Endothelial cell of umbilical vein (primary cell): Measurements from ENCODE around the gene SH3BP1. TPM values are rescaled to one million over a fixed set of nuclear protein-coding genes. Genes with fewer than 3 reads are reported as not detected.

Experiments used
- BruUV-seq: library from RNA; stranded (reverse); fragments of 400-500 nt; replicated peaks from 2 replicates; lab custom pipeline; 2021; lab: Mats Ljungman, UMichigan
- CTCF ChIA-PET: fragments of 300-600, 350-600 bp; sonication (Branson Sonifier 250); formaldehyde crosslinking; loops from one replicate; lab custom pipeline; 2021; ENCODE audit warnings: antibody characterized with exemption, inconsistent platforms; lab: Charles Lee
- POLR2A ChIA-PET: fragments of 300-600, 350-600 bp; sonication (Branson Sonifier 250); formaldehyde crosslinking; loops from one replicate; lab custom pipeline; 2021; ENCODE audit warnings: antibody characterized with exemption, inconsistent platforms; lab: Charles Lee
- DNase-seq: peaks from one replicate; pipeline ENCODE4 v3.0.0-alpha.2; 2011; ENCODE audit warnings: low read depth, low spot score
- FAIRE-seq: peaks from 2 replicates; lab custom pipeline; 2011; peaks lifted over from hg19 to GRCh38; lab: Jason Lieb, UNC
- H2AFZ ChIP-seq: 2 replicates; pipeline ENCODE4 v1.6.0; 2012; ENCODE audit warnings: low read depth, low read length, control low read depth, inconsistent platforms
- H3K27ac ChIP-seq: 2 replicates; pipeline ENCODE4 v1.5.1; 2011; ENCODE audit warnings: low read depth, mild to moderate bottlenecking, control low read depth, low read length, moderate library complexity; ENCODE audit not compliant: insufficient read depth
- H3K27me3 ChIP-seq, 2 experiments: 2 replicates each; pipeline versions ENCODE4 v1.6.0 to v1.6.1; 2011; ENCODE audit warnings: low read length in 2 of 2, mixed read lengths in 1 of 2; ENCODE audit not compliant: control insufficient read depth in 2 of 2, insufficient read depth in 2 of 2
- H3K36me3 ChIP-seq, 2 experiments: 2 replicates in 1 of 2; 3 replicates in 1 of 2; pipeline ENCODE4 v1.5.1; 2011; ENCODE audit warnings: low read length in 2 of 2, mild to moderate bottlenecking in 1 of 2, moderate library complexity in 1 of 2; ENCODE audit not compliant: control insufficient read depth in 2 of 2, insufficient read depth in 2 of 2; ENCODE audit errors: extremely low read depth in 1 of 2
- H3K4me1 ChIP-seq: 3 replicates; pipeline ENCODE4 v1.5.1; 2011; ENCODE audit warnings: mild to moderate bottlenecking, low read length; ENCODE audit not compliant: control insufficient read depth, insufficient read depth; ENCODE audit errors: extremely low read depth
- H3K4me2 ChIP-seq: 2 replicates; pipeline ENCODE4 v1.6.1; 2011; ENCODE audit warnings: low read length, control low read depth, mixed read lengths; ENCODE audit not compliant: insufficient read depth
- H3K4me3 ChIP-seq, 3 experiments: fragments of 200-600 bp in 1 of 3; sonication (generic), shearing (Covaris generic) in 1 of 3; replicated peaks in 1 of 3; 2 replicates each; pipeline ENCODE4 v1.5.1; 2011 to 2016; ENCODE audit warnings: control low read depth in 3 of 3, low read length in 3 of 3, mild to moderate bottlenecking in 2 of 3, inconsistent platforms in 1 of 3, low read depth in 1 of 3, moderate library complexity in 1 of 3; ENCODE audit not compliant: insufficient read depth in 1 of 3
- H3K79me2 ChIP-seq: 2 replicates; pipeline ENCODE4 v1.6.0; 2012; ENCODE audit warnings: low read length, inconsistent platforms; ENCODE audit not compliant: control insufficient read depth, insufficient read depth
- H3K9ac ChIP-seq: replicated peaks from 2 replicates; pipeline ENCODE3; 2011; ENCODE audit warnings: low read length, control low read depth; ENCODE audit not compliant: insufficient read depth; ENCODE audit errors: extremely low read depth
- H3K9me1 ChIP-seq: replicated peaks from 3 replicates; pipeline ENCODE4 v1.6.0; 2011; ENCODE audit warnings: mild to moderate bottlenecking, low read length; ENCODE audit not compliant: control insufficient read depth, insufficient read depth; ENCODE audit errors: extremely low read depth
- H3K9me3 ChIP-seq: replicated peaks from 2 replicates; pipeline ENCODE4 v1.5.1; 2012; ENCODE audit warnings: low read length, inconsistent platforms; ENCODE audit not compliant: control insufficient read depth, insufficient read depth
- H4K20me1 ChIP-seq: replicated peaks from 2 replicates; pipeline ENCODE3; 2011; ENCODE audit warnings: mild to moderate bottlenecking, low read length; ENCODE audit not compliant: control insufficient read depth, insufficient read depth; ENCODE audit errors: extremely low read depth
- FOS ChIP-seq: IDR thresholded peaks from 2 replicates; pipeline ENCODE4 v1.6.1; 2011; ENCODE audit warnings: mild to moderate bottlenecking, low read length, moderate library complexity, borderline replicate concordance; ENCODE audit not compliant: insufficient read depth
- JUN ChIP-seq: IDR thresholded peaks from 2 replicates; pipeline ENCODE4 v1.6.1; 2011; ENCODE audit warnings: borderline replicate concordance, low read depth; ENCODE audit not compliant: insufficient read length, insufficient read depth
- MYC ChIP-seq: IDR thresholded peaks from one replicate; pipeline ENCODE4 v1.6.1; 2011; ENCODE audit warnings: mild to moderate bottlenecking, low read depth, low read length
- POLR2AphosphoS5 ChIP-seq: IDR thresholded peaks from 2 replicates; pipeline ENCODE4 v1.6.1; 2012; ENCODE audit warnings: low read depth, mild to moderate bottlenecking, control low read depth, low read length, moderate library complexity; ENCODE audit not compliant: insufficient read depth
- dilution Hi-C: fragments of 300-500 bp; cut with MboI; formaldehyde crosslinking; loops from one replicate; pipeline ENCODE4 v1.15.0; 2019; ENCODE audit warnings: low sequenced_read_pairs; ENCODE audit not compliant: extremely low pct_ligation_motif_present
- intact Hi-C: fragments of 100-400 bp; cut with micrococcal nuclease; formaldehyde crosslinking; loops from one replicate; pipeline ENCODE4 v1.10.0; 2022
- polyA plus RNA-seq, 4 experiments: library from polyadenylated mRNA; depleted of rRNA in 3 of 4; stranded (reverse) in 3 of 4; unstranded in 1 of 4; fragments of >200 nt; gene quantifications; 2 replicates each; pipeline versions ENCODE4 v1.2.1 to v1.2.3, GENCODE V29; 2011 to 2012; ENCODE audit warnings: missing spikeins in 1 of 4
- small RNA-seq: library from RNA; depleted of rRNA; stranded (forward); fragments of <200 nt; gene quantifications from one replicate; pipeline ENCODE3, GENCODE V24; 2012; ENCODE audit warnings: low replicate concordance, low read depth; ENCODE audit not compliant: insufficient read depth, insufficient read length
- total RNA-seq: library from RNA; stranded (reverse); gene quantifications from 2 replicates; pipeline ENCODE4 v1.2.3, GENCODE V29; 2021
- TF ChIP-seq, protein P1 (sequence below), 2 donors: IDR thresholded peaks; 1 replicate in 1 of 2; 2 replicates in 1 of 2; pipeline ENCODE4 v1.5.1; 2011; ENCODE audit warnings: low read length in 2 of 2, mild to moderate bottlenecking in 2 of 2, moderate library complexity in 2 of 2, control low read depth in 1 of 2, inconsistent platforms in 1 of 2, low read depth in 1 of 2; ENCODE audit not compliant: insufficient read depth in 1 of 2; ENCODE audit errors: extremely low read depth in 1 of 2
- TF ChIP-seq, protein P2 (sequence below): IDR thresholded peaks from 2 replicates; pipeline ENCODE4 v1.6.1; 2011; ENCODE audit not compliant: insufficient read depth, insufficient read length

Gene SH3BP1
- total and polyA plus RNA-seq, 2 donors (not counting 3 experiments of a cell fraction or from before 2014, with no cell fraction given), result 2.3 to 4.3 TPM

GRCh38 chr22:37705205-37705604 is 65.7 kb downstream of the SH3BP1 start:
- Histone ChIP-seq H3K27me3 (no peaks in the 10 kb centered on the region), H3K9me3 (no peaks in the 10 kb centered on the region), H2AFZ (no peak overlapping the region), H3K9me1 (no peaks in the 10 kb centered on the region), H3K4me2 (no peak overlapping the region), H3K27ac (no peak overlapping the region), H3K79me2 (no peaks in the 10 kb centered on the region), H3K36me3 (no peaks in the 10 kb centered on the region), H3K4me3 (no peak overlapping the region), H3K9ac (no peak overlapping the region), H3K4me1 (peaks cover 5% of the 10 kb centered on the region), H4K20me1 (no peaks in the 10 kb centered on the region)
- TF ChIP-seq MYC (no peak), FOS (no peak), POLR2AphosphoS5 (no peak), JUN (no peak)
- TF ChIP-seq, protein P1, sequence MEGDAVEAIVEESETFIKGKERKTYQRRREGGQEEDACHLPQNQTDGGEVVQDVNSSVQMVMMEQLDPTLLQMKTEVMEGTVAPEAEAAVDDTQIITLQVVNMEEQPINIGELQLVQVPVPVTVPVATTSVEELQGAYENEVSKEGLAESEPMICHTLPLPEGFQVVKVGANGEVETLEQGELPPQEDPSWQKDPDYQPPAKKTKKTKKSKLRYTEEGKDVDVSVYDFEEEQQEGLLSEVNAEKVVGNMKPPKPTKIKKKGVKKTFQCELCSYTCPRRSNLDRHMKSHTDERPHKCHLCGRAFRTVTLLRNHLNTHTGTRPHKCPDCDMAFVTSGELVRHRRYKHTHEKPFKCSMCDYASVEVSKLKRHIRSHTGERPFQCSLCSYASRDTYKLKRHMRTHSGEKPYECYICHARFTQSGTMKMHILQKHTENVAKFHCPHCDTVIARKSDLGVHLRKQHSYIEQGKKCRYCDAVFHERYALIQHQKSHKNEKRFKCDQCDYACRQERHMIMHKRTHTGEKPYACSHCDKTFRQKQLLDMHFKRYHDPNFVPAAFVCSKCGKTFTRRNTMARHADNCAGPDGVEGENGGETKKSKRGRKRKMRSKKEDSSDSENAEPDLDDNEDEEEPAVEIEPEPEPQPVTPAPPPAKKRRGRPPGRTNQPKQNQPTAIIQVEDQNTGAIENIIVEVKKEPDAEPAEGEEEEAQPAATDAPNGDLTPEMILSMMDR (IDR thresholded peaks at IDR 0.05; ENCODE audit: extremely low read depth in 1 of 2, insufficient read depth in 1 of 2, low read depth in 1 of 2, low read length in 2 of 2), result no peak
- TF ChIP-seq, protein P2, sequence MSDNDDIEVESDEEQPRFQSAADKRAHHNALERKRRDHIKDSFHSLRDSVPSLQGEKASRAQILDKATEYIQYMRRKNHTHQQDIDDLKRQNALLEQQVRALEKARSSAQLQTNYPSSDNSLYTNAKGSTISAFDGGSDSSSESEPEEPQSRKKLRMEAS, result no peak
- intact Hi-C loops, result no loop called here
- ChIA-PET CTCF (no interaction called here), POLR2A (interaction anchor here (0.7 kb wide), 1 partner anchor 27 kb away, joined by 3 read pairs; no protein-coding TSS in a partner anchor)
- dilution Hi-C loops, result no loop called here
- no TSS peak for BruUV-seq
- FAIRE-seq (no peak), DNase-seq (no peak)

Small RNA genes within 50 kb of the gene (small RNA-seq; reads per million reads assigned to genes)
- not detected for gene RN7SL385P

Other genes starting within 250 kb of the SH3BP1 start
- 1.3 and 1.4 TPM in 2 replicates for gene ELFN2, start 212.2 kb upstream of the SH3BP1 start, total RNA-seq
- gene ELFN2, start 212.2 kb upstream of the SH3BP1 start, polyA plus RNA-seq, result 0.33 and 0.41 TPM in 2 replicates
- 188 and 197 TPM in 2 replicates for gene MFNG, start 153.3 kb upstream of the SH3BP1 start, total RNA-seq
- gene MFNG, start 153.3 kb upstream of the SH3BP1 start, polyA plus RNA-seq, result 257 and 379 TPM in 2 replicates
- 39.5 and 40.6 TPM in 2 replicates for gene CARD10, start 120.3 kb upstream of the SH3BP1 start, total RNA-seq
- 36.1 and 42.0 TPM in 2 replicates for gene CARD10, start 120.3 kb upstream of the SH3BP1 start, polyA plus RNA-seq
- gene CDC42EP1, start 79.2 kb upstream of the SH3BP1 start, total RNA-seq, result 141 and 146 TPM in 2 replicates
- gene CDC42EP1, start 79.2 kb upstream of the SH3BP1 start, polyA plus RNA-seq, result 82.2 and 100 TPM in 2 replicates
- gene LGALS2, start 59.6 kb upstream of the SH3BP1 start, total RNA-seq, result not detected in 2 replicates
- not detected in 2 replicates for gene LGALS2, start 59.6 kb upstream of the SH3BP1 start, polyA plus RNA-seq
- 55.9 and 67.5 TPM in 2 replicates for gene GGA1, start 30.8 kb upstream of the SH3BP1 start, total RNA-seq
- gene GGA1, start 30.8 kb upstream of the SH3BP1 start, polyA plus RNA-seq, result 54.1 and 75.6 TPM in 2 replicates
- 14.8 and 18.0 TPM in 2 replicates for gene PDXP, start 19.1 kb downstream of the SH3BP1 start, total RNA-seq
- gene PDXP, start 19.1 kb downstream of the SH3BP1 start, polyA plus RNA-seq, result 20.0 and 22.6 TPM in 2 replicates
- gene LGALS1, start 36.0 kb downstream of the SH3BP1 start, total RNA-seq, result 2,698 and 3,340 TPM in 2 replicates
- 13,642 and 14,745 TPM in 2 replicates for gene LGALS1, start 36.0 kb downstream of the SH3BP1 start, polyA plus RNA-seq
- gene NOL12, start 46.7 kb downstream of the SH3BP1 start, total RNA-seq, result 29.1 and 31.5 TPM in 2 replicates
- gene NOL12, start 46.7 kb downstream of the SH3BP1 start, polyA plus RNA-seq, result 22.0 and 23.2 TPM in 2 replicates
- gene TRIOBP, start 57.4 kb downstream of the SH3BP1 start, total RNA-seq, result 104 TPM in 2 replicates
- 53.8 and 60.6 TPM in 2 replicates for gene TRIOBP, start 57.4 kb downstream of the SH3BP1 start, polyA plus RNA-seq
- gene GCAT, start 168.3 kb downstream of the SH3BP1 start, total RNA-seq, result 19.7 and 19.9 TPM in 2 replicates
- gene GCAT, start 168.3 kb downstream of the SH3BP1 start, polyA plus RNA-seq, result 19.7 and 24.4 TPM in 2 replicates
- gene GALR3, start 183.7 kb downstream of the SH3BP1 start, total RNA-seq, result not detected in 2 replicates
- not detected in 2 replicates for gene GALR3, start 183.7 kb downstream of the SH3BP1 start, polyA plus RNA-seq
- gene ANKRD54, start 204.7 kb downstream of the SH3BP1 start, total RNA-seq, result 25.5 and 26.0 TPM in 2 replicates
- gene ANKRD54, start 204.7 kb downstream of the SH3BP1 start, polyA plus RNA-seq, result 26.7 and 40.0 TPM in 2 replicates
- gene EIF3L, start 209.8 kb downstream of the SH3BP1 start, total RNA-seq, result 442 and 479 TPM in 2 replicates
- gene EIF3L, start 209.8 kb downstream of the SH3BP1 start, polyA plus RNA-seq, result 601 and 647 TPM in 2 replicates